Ishikawa (cell line): ENCODE results near the gene DCHS1.

Experiments
- CEBPB ChIP-seq: IDR thresholded peaks from 2 replicates; pipeline ENCODE4 v1.6.1; 2012
- CREB1 ChIP-seq: IDR thresholded peaks from 2 replicates; pipeline ENCODE4 v1.6.1; 2012; ENCODE audit warnings: low read depth
- EGR1 ChIP-seq: IDR thresholded peaks from 2 replicates; pipeline ENCODE4 v1.6.1; 2012
- EP300 ChIP-seq: IDR thresholded peaks from 2 replicates; pipeline ENCODE4 v1.6.1; 2012; ENCODE audit warnings: borderline replicate concordance
- FOXM1 ChIP-seq: IDR thresholded peaks from 2 replicates; pipeline ENCODE4 v1.6.1; 2012; ENCODE audit warnings: low read depth, borderline replicate concordance
- MAX ChIP-seq: IDR thresholded peaks from 2 replicates; pipeline ENCODE4 v1.6.1; 2012
- NFIC ChIP-seq: IDR thresholded peaks from 2 replicates; pipeline ENCODE4 v1.6.1; 2012
- RAD21 ChIP-seq: IDR thresholded peaks from 2 replicates; pipeline ENCODE4 v1.6.1; 2012; ENCODE audit warnings: low read depth
- TAF1 ChIP-seq: IDR thresholded peaks from 2 replicates; pipeline ENCODE4 v1.6.1; 2012; ENCODE audit warnings: low read depth, mild to moderate bottlenecking
- TEAD4 ChIP-seq: IDR thresholded peaks from 2 replicates; pipeline ENCODE4 v1.6.1; 2012
- USF1 ChIP-seq: IDR thresholded peaks from 2 replicates; pipeline ENCODE4 v1.6.1; 2012
- YY1 ChIP-seq: IDR thresholded peaks from 2 replicates; pipeline ENCODE4 v1.6.1; 2012; ENCODE audit warnings: low read depth
- ZBTB7A ChIP-seq: IDR thresholded peaks from 2 replicates; pipeline ENCODE4 v1.6.1; 2012; ENCODE audit warnings: low read depth
- TF ChIP-seq, protein P1 (sequence below): IDR thresholded peaks from 2 replicates; pipeline ENCODE4 v1.6.1; 2012; ENCODE audit warnings: low read depth, mild to moderate bottlenecking

- TF ChIP-seq YY1: peak; percentile 72; the same call in 1 of the 2 replicates
- TF ChIP-seq EP300: peak; percentile 22; the same call in 1 of the 2 replicates
- peak; percentile 67 for TF ChIP-seq CREB1
- TF ChIP-seq ZBTB7A: no peak
- TF ChIP-seq RAD21: no peak
- TF ChIP-seq, protein P1, sequence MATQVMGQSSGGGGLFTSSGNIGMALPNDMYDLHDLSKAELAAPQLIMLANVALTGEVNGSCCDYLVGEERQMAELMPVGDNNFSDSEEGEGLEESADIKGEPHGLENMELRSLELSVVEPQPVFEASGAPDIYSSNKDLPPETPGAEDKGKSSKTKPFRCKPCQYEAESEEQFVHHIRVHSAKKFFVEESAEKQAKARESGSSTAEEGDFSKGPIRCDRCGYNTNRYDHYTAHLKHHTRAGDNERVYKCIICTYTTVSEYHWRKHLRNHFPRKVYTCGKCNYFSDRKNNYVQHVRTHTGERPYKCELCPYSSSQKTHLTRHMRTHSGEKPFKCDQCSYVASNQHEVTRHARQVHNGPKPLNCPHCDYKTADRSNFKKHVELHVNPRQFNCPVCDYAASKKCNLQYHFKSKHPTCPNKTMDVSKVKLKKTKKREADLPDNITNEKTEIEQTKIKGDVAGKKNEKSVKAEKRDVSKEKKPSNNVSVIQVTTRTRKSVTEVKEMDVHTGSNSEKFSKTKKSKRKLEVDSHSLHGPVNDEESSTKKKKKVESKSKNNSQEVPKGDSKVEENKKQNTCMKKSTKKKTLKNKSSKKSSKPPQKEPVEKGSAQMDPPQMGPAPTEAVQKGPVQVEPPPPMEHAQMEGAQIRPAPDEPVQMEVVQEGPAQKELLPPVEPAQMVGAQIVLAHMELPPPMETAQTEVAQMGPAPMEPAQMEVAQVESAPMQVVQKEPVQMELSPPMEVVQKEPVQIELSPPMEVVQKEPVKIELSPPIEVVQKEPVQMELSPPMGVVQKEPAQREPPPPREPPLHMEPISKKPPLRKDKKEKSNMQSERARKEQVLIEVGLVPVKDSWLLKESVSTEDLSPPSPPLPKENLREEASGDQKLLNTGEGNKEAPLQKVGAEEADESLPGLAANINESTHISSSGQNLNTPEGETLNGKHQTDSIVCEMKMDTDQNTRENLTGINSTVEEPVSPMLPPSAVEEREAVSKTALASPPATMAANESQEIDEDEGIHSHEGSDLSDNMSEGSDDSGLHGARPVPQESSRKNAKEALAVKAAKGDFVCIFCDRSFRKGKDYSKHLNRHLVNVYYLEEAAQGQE: no peak
- TF ChIP-seq TAF1: peak; percentile 85
- no peak; the same call in none of the 2 replicates for TF ChIP-seq USF1
- TF ChIP-seq FOXM1: no peak
- peak; percentile 77 for TF ChIP-seq MAX
- no peak for TF ChIP-seq NFIC
- peak; percentile 52; the same call in 1 of the 2 replicates for TF ChIP-seq EGR1
- TF ChIP-seq CEBPB: peak; percentile 4; the same call in 1 of the 2 replicates
- TF ChIP-seq TEAD4: peak; percentile 41; the same call in 1 of the 2 replicates
These were observed 43.2 kb downstream of the DCHS1 start, which contains the start of gene TAF10 for GRCh38 chr11:6612213-6613041.
